Body of pancreas (tissue), 4 donors: ENCODE results near the gene KCTD15. TPM values are rescaled to one million over a fixed set of nuclear protein-coding genes. Genes with fewer than 3 reads are reported as not detected.

Experiments
- ATAC-seq: fragments of 150-250 bp; one replicate; pipeline ENCODE4 v1.9.1; 2016
- DNase-seq, 4 donors: peaks; one replicate each; pipeline ENCODE4 v3.0.0-alpha.2; 2019
- H3K27ac ChIP-seq, 4 donors: fragments of 200-600 bp; sonication (generic); 1 replicate in 3 of 4; 2 replicates in 1 of 4; pipeline versions ENCODE4 v1.5.1 to v1.6.1; 2016 to 2019; ENCODE audit warnings: mild to moderate bottlenecking in 1 of 4, mixed read lengths in 1 of 4, moderate library complexity in 1 of 4
- H3K27me3 ChIP-seq, 2 donors: fragments of 200-600 bp; sonication (generic); one replicate each; pipeline ENCODE4 v1.6.0; 2016; ENCODE audit warnings: mild to moderate bottlenecking in 1 of 2
- H3K36me3 ChIP-seq, 2 donors: fragments of 200-600 bp; sonication (generic); replicated peaks in 1 of 2; 2 replicates each; pipeline ENCODE4 v1.5.1; 2016; ENCODE audit warnings: low read depth in 2 of 2; ENCODE audit not compliant: insufficient read depth in 1 of 2
- H3K4me1 ChIP-seq: fragments of 200-600 bp; sonication (generic); one replicate; pipeline ENCODE4 v1.6.0; 2016
- H3K4me3 ChIP-seq, 2 donors: fragments of 200-600 bp; sonication (generic); 1 replicate in 1 of 2; 2 replicates in 1 of 2; pipeline ENCODE4 v1.5.1; 2016 to 2019
- H3K9me3 ChIP-seq, 3 donors: fragments of 200-600 bp; sonication (generic); 1 replicate in 2 of 3; 2 replicates in 1 of 3; pipeline ENCODE4 v1.5.1; 2016
- POLR2A ChIP-seq, 3 donors: fragments of 450-650 bp; IDR thresholded peaks; one replicate each; pipeline ENCODE4 v1.6.1; 2016; ENCODE audit warnings: antibody characterized with exemption in 3 of 3, mild to moderate bottlenecking in 2 of 3
- WGBS, 2 donors: methylation state at CpG; one replicate each; pipeline ENCODE4 v1.1.5; 2017; 5-methylcytosine and 5-hydroxymethylcytosine counted together
- intact Hi-C: fragments of 100-400 bp; cut with DNase I; formaldehyde crosslinking; loops from one replicate; pipeline ENCODE4 v1.15.1; 2023
- total RNA-seq, 2 donors: library from RNA; depleted of rRNA; stranded (reverse); fragments of >200 nt; gene quantifications; one replicate each; pipeline ENCODE4 v1.1.0, GENCODE V29; 2016
- TF ChIP-seq, protein P1 (sequence below), 7 experiments: fragments of 450-650 bp in 4 of 7; fragments of 200-600 bp in 3 of 7; sonication (generic) in 3 of 7; IDR thresholded peaks; one replicate each; pipeline ENCODE4 v1.5.1; 2016 to 2019; ENCODE audit warnings: antibody characterized with exemption in 7 of 7

The KCTD15 gene
- 10 to 100 TPM; 31.6 to 52.1 TPM for total RNA-seq

DNA sequence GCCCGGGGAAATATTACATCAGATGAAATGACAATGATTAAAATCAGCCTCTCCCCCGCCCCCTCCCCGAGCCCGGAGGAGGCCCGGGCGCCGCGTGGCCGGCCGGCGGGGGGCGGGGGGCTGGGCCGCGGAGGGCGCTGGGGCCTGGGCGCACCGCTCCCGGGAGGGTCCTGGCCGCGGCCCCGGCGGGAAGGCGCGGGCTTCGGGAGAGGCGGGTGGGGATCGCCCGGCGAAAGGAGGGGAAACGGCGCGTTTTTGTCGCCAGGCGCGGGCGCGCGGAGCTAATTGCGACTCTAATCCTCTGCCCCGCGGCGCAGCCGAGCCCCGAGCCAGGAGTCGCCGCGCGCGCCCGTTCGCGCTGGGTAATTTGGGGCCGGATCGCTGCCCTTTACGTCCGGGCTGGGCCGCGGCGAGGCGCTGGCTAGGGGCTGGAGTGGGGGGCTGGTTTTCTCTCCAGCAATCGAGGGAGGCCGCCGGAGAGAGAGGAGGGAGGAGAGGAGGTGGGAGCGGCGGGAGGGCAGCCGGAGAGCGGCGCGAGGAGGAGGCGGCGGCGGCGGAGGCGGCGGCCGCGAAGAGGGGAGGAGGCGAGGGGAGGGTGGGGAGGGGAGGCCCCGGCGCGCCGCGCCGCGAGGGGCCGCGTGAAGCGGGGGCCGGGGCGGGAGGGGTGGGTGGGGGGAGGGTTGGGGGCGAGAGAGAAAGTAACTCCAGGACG is at the start of gene KCTD15:
KCTD15 (plus strand) TSS at position 707 of the 712 bp plus-strand sequence. CDS start 3,585 bp downstream, outside the sequence.
- 0 to 1% methylated on average over 2 to 57 of the region's 92 CpGs for WGBS, 2 donors
- H3K36me3 ChIP-seq: peaks cover 0 to under 1% of the 10 kb centered on the region in 2 donors
- peak in 1 of 3 donors; percentile 44 for TF ChIP-seq POLR2A (IDR thresholded peaks at IDR 0.05)
- TF ChIP-seq, protein P1, sequence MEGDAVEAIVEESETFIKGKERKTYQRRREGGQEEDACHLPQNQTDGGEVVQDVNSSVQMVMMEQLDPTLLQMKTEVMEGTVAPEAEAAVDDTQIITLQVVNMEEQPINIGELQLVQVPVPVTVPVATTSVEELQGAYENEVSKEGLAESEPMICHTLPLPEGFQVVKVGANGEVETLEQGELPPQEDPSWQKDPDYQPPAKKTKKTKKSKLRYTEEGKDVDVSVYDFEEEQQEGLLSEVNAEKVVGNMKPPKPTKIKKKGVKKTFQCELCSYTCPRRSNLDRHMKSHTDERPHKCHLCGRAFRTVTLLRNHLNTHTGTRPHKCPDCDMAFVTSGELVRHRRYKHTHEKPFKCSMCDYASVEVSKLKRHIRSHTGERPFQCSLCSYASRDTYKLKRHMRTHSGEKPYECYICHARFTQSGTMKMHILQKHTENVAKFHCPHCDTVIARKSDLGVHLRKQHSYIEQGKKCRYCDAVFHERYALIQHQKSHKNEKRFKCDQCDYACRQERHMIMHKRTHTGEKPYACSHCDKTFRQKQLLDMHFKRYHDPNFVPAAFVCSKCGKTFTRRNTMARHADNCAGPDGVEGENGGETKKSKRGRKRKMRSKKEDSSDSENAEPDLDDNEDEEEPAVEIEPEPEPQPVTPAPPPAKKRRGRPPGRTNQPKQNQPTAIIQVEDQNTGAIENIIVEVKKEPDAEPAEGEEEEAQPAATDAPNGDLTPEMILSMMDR (IDR thresholded peaks at IDR 0.05): no peak
- DNase-seq (peak; percentile 40 to 60 (median 54)), ATAC-seq (peak; percentile 33)
- H3K27me3 ChIP-seq: no peaks in the 10 kb centered on the region
- intact Hi-C loops: no loop called here
- H3K27ac ChIP-seq: peak within 1 kb of the TSS; percentile 87 to 94 (median 91)
- peak within 1 kb of the TSS; percentile 70 to 77 for H3K4me3 ChIP-seq
- H3K4me1 ChIP-seq: peaks cover 32% of the 10 kb centered on the region
- H3K9me3 ChIP-seq: no peaks in the 10 kb centered on the region

DNA sequence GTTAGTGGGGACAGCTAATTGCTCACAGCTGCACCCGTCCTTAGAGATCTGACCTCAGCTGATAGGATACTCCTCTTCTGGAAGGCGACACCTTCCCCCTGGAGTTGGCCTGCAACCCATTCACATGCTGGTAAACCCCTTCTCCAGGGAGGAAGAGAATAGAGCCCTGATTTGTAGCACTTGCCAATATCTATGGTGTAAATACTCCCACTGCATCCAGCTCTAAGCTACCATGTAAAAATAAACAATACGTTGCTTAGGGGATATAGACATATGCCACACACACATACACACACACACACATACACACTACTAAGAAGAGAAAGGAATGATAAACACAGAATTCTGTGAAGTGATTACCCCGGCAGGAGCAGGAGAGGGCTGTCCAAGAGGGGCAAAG is 49.4 kb upstream of the KCTD15 start:
- H3K9me3 ChIP-seq: no peaks in the 10 kb centered on the region
- no peak for ATAC-seq
- no peak overlapping the region for H3K27ac ChIP-seq
- H3K27me3 ChIP-seq: no peaks in the 10 kb centered on the region
- 28 to 35% methylated on average over 3 to 4 of the region's 4 CpGs for WGBS, 2 donors
- DNase-seq: no peak
- H3K36me3 ChIP-seq: no peaks in the 10 kb centered on the region
- intact Hi-C loops: no loop called here
- TF ChIP-seq, protein P1 (IDR thresholded peaks at IDR 0.05): no peak
- TF ChIP-seq POLR2A (IDR thresholded peaks at IDR 0.05): no peak
- no peak overlapping the region for H3K4me3 ChIP-seq
- H3K4me1 ChIP-seq: no peaks in the 10 kb centered on the region

DNA sequence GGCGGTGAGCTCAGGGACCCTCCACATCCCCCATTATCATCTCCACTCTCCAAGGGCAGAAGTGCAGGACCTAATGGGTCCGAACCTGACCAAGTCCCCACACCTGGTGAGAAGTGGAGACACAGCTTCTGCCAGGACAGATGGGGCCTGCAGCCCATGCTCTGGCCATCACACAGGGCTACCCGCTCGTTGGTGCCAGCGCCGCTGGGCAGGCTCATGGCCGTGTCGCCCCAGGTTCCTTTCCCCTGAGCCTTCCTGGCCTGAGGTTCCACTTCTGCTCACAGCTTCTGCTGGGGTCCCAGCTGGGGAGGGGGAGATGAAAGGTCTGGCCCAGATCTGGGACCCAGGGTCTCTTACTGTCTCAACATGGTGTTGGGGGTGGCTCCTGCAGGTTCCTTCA is 48.4 kb upstream of the KCTD15 start:
- H3K36me3 ChIP-seq: no peaks in the 10 kb centered on the region
- intact Hi-C loops: no loop called here
- H3K9me3 ChIP-seq: no peaks in the 10 kb centered on the region
- WGBS, 2 donors: 75 to 89% methylated on average over 5 to 8 of the region's 8 CpGs
- ATAC-seq (no peak), DNase-seq (no peak)
- no peak overlapping the region for H3K27ac ChIP-seq
- H3K4me3 ChIP-seq: no peak overlapping the region
- no peaks in the 10 kb centered on the region for H3K4me1 ChIP-seq
- no peaks in the 10 kb centered on the region for H3K27me3 ChIP-seq
- TF ChIP-seq POLR2A (IDR thresholded peaks at IDR 0.05): no peak
- TF ChIP-seq, protein P1 (IDR thresholded peaks at IDR 0.05): no peak

GRCh38 chr19:33749016-33749415 is 47.7 kb upstream of the KCTD15 start:
- TF ChIP-seq, protein P1 (IDR thresholded peaks at IDR 0.05): no peak
- no peak for TF ChIP-seq POLR2A (IDR thresholded peaks at IDR 0.05)
- Histone ChIP-seq H3K4me1 (no peaks in the 10 kb centered on the region), H3K36me3 (no peaks in the 10 kb centered on the region), H3K27ac (no peak overlapping the region), H3K27me3 (no peaks in the 10 kb centered on the region), H3K9me3 (no peaks in the 10 kb centered on the region), H3K4me3 (no peak overlapping the region)
- no peak for ATAC-seq
- 34 to 60% methylated on average over 2 to 3 of the region's 3 CpGs for WGBS, 2 donors
- DNase-seq: no peak
- intact Hi-C loops: no loop called here
